Hematopoietic multipotent progenitor cell treated with erythropoietin and hydrocortisone succinate and interleukin-3 and kit ligand, for 4 days (in vitro differentiated cells): ENCODE measurements around the gene TRIO.

Source experiments
- DNase-seq: peaks from one replicate; pipeline ENCODE4 v3.0.0-alpha.2; 2015

The TRIO gene

DNA sequence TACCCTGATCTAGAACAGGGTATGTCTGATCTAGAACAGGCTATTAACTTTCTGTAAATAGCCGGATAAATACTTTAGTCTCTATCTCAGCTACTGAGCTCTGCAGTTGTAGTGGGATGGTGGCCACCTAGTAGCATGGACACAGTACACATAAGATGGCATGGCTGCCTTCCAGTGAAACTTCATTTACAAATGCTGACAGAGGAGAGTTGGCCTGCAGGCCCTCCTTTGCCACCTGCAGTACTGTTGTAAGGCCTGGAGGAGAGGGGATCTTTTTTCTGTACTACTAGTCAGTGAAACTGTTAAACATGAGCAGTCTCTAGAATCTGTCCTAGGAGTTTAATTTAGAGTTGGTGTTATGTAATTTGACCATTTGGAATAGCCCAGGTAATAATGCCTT, 86.0 kb downstream of the TRIO start:
- DNase-seq, result no peak

- DNase-seq, result no peak
Measured at GRCh38 chr5:14229734-14230133, 86.6 kb downstream of the TRIO start.

- no peak for DNase-seq
Measured at GRCh38 chr5:14231156-14231555, 88.0 kb downstream of the TRIO start.

DNA sequence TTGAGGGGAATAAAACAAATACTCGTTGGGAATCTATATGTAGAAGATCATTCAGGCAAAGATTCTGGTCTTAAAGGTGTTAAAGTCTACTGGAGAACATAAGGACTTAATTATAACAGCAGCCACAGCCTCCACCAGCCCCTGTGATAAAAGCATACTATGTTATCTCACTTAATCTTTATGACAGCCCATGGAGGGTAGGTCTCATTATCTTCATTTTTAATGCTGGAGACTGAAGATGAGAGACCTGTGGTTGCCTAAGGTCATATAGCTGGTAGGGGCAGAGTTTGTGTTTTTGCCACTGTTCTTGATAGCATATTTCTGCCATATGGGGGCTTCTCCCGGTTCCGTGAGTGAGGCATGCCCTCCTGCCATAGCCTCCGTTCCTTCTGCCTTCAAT, 88.7 kb downstream of the TRIO start:
- DNase-seq, result peak; percentile 51

DNA sequence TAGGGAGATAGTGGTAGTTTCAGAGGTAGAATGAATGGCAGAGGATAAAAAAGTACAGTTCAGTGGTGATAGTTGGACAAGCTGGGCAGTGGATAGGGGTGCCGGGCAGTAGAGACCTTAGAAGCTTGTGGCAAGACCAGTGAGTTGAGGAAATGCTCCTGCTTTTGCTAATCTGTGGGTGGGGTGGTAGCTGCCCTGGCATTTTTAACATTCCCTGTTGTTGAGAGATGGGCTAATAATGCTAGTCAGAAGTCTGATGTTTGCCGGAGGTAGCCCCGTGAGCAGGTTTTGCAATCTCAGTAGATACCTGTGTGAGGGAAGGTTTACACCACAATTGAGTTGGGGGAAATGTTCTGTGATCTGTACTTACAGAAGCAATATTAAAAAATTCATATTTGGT, 91.1 kb downstream of the TRIO start:
- DNase-seq, result no peak

GRCh38 chr5:14235872-14236271, 92.7 kb downstream of the TRIO start:
- no peak for DNase-seq

DNA sequence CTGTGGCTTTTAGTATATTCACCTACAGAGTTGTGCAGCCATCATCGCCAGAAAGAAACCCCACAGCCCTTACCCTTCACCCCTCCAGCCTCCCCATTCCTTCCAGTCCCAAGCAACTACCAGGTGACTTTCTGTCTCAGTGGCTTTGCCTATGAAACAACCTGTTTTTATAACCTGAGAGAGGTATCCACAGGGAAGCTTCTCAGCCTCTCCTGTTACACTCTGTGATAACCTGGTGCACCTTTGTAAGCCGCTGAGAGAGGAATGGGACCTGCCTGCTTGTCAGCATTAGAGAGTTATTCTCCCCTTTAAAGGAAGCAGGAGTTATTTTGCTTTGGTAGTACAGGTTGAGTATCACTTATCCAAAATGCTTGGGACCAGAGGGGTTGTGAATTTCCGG, 93.6 kb downstream of the TRIO start:
- no peak for DNase-seq

DNA sequence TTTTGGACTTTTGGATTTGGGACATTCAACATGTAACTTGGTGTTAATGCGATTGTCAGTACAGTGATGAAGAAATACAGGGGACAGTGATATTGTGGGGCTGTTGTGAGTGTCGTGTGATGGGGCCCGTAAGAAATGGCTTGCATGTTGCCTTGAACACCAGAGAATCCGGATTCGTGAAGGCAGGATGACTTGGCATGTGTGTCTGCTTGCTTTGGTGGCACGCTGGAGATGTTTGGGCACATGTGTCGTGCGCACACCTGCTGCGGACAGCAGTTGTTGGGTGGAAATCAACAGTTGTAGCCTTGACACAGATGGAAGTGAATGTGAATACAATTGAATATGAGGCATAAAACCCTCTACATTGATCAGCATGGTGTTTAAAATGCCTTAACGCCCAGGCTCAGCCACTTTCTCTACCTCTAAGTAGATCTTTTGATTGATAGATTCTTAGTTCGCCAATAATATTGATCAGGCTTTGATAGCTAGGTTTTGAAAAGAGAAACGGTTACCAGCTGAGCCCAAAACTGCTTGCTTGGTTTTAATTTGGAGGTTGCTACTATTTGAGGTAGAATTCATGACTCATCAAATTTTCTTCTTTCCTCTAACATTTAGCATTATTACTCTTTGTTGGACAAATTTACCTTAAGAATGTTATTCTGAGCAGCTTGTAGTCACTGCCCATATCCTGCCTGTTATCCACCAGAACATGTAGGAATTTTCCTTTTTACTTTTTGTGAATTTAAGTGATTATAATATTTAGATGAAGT, 94.4 kb downstream of the TRIO start:
- DNase-seq, result no peak

DNA sequence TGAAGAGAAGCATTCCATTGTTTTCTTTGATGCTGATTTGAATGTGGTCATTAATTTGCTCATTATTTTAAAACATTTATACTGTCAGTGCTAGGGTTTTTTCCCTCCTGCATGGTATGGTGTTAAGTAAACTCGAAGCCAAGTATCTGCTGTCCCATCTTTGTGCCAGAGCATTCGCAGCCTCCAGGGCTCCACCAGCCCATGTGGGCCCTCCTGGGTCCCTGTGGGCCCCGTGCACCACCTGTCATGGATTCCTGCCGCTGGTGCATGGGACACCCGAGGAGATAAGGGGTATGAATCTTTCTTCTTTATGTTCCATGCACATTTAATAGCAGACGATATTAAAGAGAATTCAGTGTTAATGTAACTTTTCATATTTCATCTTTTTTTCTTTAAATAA, 95.1 kb downstream of the TRIO start:
- DNase-seq, result no peak

DNA sequence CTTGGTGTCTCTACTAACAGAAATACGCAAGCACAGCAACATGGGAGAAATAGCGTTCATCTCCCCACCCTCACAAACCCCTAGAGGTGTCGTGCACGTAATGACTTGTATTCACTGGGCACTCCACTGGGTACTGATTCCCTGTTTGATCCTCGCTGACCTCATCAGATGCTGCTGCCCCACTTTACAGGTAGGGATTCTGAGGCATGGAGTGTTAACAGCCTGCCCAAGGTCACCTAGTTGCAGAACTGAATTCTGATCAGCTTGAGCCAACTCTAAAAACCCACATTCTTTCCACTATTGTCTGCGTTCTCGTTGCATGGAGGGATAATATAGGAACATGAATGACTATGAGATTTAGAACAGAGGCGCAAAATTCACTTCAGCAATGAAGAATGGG, 96.3 kb downstream of the TRIO start:
- DNase-seq, result no peak

GRCh38 chr5:14239951-14240350, 96.8 kb downstream of the TRIO start:
- no peak for DNase-seq

DNA sequence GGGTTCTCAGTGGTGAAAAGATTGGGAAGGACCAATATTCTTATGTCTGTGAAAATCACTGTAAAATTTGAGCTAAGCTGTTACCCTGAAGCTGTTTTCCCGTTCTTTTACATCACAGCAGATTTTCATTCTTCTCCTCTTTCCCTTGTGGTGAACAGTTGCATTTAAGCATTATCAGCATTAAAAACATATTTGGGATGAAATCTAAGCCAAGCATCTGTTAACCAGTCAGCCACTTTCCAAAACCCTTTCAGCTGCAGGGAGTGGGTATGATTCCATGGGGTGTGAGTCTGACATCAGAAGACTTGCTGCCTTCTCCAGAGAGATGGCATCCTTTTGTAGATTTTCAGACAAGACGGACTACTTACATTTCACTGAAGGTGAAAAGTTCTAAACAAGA, 97.2 kb downstream of the TRIO start:
- no peak for DNase-seq

DNA sequence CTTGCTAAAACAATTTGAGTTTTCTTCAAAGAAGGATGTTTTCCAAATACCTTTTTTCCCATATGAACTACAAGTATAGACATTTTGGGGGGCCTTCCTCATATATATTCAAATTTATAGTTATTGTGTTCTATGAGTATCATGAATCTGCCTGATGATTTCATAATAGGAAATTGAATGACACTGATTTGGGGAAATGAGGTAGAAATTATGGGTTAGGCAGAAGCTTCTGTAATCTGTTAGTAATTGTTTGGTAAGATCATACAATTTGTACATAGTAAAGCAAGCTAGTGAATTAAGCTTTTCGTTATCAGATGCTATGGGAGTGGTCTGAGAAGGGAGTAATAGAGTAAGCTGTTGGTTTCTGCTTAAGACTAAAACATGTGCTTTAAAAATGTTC, 98.0 kb downstream of the TRIO start:
- DNase-seq, result no peak

DNA sequence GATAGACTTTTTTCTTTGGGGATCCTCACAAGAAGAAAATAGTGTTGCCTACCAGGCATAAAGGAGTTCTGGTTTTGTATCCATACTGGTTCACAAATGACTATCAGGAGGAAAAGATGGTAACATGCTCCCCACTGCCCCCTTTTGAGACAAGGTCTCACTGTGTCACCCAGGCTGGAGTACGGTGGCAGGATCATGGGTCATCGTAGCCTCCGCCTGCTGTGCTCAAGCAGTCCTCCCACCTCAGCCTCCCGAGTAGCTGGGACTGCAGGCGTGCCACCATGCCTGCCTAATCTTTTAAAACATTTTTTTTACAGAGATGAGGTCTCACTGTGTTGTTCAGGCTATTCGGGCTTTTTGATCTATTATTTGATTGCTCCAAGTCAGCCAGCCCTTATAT, 99.3 kb downstream of the TRIO start:
- no peak for DNase-seq

- DNase-seq, result no peak
Measured at GRCh38 chr5:14242871-14243383, 99.8 kb downstream of the TRIO start.

- DNase-seq, result no peak
Measured at GRCh38 chr5:14243766-14244165, 100.6 kb downstream of the TRIO start.

DNA sequence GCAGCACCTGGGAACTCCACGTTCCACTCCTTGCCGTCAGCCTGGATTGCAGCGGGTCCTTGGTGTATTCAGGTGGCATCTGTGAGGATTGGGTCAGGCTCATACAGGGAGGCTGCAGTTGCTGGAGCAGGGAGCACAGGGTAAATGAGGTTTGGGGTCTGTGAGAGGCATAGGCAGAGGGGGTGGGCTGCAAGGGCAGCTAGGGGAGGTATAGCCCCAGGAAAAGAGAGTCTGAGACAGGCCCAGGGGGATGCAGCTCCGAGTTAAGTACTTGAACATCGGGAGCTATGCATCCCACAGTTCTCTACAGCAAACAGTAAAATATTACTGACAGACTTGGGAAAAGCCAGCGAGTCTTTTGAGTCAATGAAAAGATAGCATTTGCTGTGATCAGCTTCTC, 101.6 kb downstream of the TRIO start:
- DNase-seq, result no peak

GRCh38 chr5:14245132-14245925, 102.2 kb downstream of the TRIO start:
- DNase-seq, result no peak

DNA sequence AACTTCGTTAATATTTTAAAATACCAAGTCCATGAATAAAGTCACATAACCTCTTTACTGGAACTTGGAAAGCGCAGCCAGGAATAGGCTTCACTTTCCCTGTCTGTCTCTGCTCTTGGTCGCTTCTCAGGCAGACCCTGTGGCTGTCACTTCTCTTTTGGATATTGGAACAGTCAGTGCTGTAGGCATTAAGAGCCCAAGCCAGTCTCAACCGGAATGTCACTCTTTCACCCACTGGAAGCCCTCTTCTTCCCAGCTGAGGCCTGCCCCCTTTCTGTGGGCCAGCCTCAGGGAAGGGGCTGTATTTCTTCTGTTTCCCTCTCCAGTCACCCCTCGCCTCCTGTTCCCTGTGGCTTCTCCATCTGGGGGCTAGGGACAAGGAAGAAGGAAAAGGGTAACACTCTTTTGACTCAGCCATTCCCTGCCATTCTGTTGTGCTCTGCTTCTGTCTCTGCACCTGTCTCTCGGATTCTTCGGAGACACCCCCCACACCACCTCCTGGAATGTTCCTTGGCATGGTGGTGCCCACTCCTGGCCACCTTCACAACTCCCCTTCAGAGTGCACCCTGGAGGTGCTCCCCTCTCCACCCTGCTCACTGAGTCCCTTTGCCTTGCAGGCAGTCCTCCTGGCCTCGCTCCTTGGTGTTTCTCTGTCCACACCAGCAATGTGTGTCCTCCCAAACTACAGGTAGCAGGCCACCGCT, 103.4 kb downstream of the TRIO start:
- no peak for DNase-seq

DNA sequence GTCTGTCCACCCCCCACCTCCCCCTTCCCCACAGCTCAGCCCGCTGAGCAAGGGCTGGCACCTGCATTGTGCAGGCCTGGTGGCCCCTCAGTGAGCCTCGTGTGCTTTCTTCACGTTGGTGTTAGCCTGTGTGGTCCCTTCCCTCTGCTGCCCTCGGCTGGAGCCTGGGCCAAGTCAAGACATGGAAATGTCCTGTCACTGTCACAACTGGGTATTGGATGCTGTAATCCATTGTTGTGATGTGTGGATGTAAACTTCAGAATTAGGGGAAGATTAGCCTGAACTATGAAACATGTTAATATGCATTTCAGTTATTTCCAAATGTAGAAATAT, 103.9 kb downstream of the TRIO start:
- no peak for DNase-seq

- DNase-seq, result no peak
Measured at GRCh38 chr5:14249258-14250082, 106.3 kb downstream of the TRIO start.

DNA sequence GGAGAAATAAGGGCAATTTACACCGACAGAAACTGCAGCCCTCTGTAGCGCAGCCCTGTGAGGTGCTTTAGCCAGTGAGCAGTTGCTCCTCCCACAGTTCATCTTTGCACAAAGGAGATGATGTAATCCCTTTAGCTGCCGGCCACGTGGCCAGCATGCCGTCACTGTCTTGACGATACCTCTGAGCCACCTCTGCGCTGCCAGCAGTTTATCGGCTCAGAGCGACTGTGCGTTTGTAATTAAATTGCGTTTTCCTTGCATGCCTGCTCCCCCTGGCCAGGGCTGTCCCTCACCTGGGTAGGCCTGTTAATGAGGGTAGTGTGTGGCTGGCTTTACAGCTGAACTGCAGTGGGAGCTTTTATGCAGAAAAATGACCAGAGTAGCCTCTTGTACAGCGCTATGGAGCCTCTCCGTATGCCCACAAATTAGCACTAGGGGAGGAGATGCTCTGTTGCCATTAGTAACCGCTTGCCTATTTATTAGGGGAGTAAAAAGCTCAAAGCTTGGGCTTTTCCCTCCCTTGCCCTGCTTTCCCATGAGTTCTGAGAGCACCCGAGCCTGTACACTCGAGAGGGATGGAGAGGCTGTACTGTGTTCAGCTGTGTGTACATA, 107.0 kb downstream of the TRIO start:
- DNase-seq, result peak; percentile 37
